Gastrocnemius medialis (tissue), 4 donors: ENCODE data around the gene UBQLN4.

ENCODE experiments used
- CTCF ChIP-seq, 5 experiments: fragments of 450-650 bp in 3 of 5; fragments of 200-600 bp in 2 of 5; sonication (generic) in 2 of 5; IDR thresholded peaks in 4 of 5; conservative IDR thresholded peaks in 1 of 5; 1 replicate in 4 of 5; 2 replicates in 1 of 5; pipeline ENCODE4 v1.5.1; 2016 to 2019; ENCODE audit warnings: antibody characterized with exemption in 5 of 5, mild to moderate bottlenecking in 3 of 5, moderate library complexity in 3 of 5
- POLR2A ChIP-seq, 2 donors: fragments of 450-650 bp; IDR thresholded peaks; one replicate each; pipeline ENCODE4 v1.6.1; 2017; ENCODE audit warnings: antibody characterized with exemption in 2 of 2, mild to moderate bottlenecking in 2 of 2, moderate library complexity in 2 of 2

GRCh38 chr1:156001662-156002171 lies 51.9 kb downstream of the UBQLN4 start:
- TF ChIP-seq CTCF (IDR thresholded peaks at IDR 0.05 in 4 of 5, conservative IDR thresholded peaks at IDR 0.05 in 1 of 5) (no peak), POLR2A (IDR thresholded peaks at IDR 0.05) (no peak)
